Neural progenitor cell (in vitro differentiated cells): ENCODE data around the gene PLA2R1.

ENCODE experiments used
- EZH2 ChIP-seq: fragments of 200-600 bp; sonication (generic); IDR thresholded peaks from 2 replicates; pipeline ENCODE4 v1.6.1; 2017; ENCODE audit warnings: antibody characterized with exemption, mild to moderate bottlenecking, moderate library complexity
- EZH2phosphoT487 ChIP-seq: fragments of 200-600 bp; sonication (generic); IDR thresholded peaks from 2 replicates; pipeline ENCODE4 v1.6.1; 2017; ENCODE audit warnings: antibody characterized with exemption
- TF ChIP-seq, protein P1 (sequence below): fragments of 200-600 bp; sonication (generic); IDR thresholded peaks from 2 replicates; pipeline ENCODE4 v1.5.1; 2017; ENCODE audit warnings: antibody characterized with exemption, mild to moderate bottlenecking

DNA sequence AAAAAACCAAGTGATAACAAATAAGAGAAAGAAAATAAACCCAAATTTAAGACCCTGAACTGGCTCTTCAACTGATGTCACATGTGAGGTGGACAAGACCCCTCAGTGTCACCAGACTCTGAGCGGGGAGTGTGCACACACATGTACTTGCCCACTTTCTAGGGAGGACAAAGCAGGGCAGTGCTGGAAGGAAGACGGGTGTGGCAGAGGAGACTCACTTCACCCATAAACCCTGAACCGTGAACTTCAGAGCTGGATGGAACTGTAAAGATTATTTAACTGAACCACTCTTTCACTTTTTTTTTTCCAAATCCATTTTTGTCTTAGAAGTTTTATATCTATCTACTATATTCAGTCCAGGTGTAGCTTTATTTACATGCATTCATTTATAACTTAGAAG lies 12.3 kb downstream of the PLA2R1 start:
- TF ChIP-seq, protein P1, sequence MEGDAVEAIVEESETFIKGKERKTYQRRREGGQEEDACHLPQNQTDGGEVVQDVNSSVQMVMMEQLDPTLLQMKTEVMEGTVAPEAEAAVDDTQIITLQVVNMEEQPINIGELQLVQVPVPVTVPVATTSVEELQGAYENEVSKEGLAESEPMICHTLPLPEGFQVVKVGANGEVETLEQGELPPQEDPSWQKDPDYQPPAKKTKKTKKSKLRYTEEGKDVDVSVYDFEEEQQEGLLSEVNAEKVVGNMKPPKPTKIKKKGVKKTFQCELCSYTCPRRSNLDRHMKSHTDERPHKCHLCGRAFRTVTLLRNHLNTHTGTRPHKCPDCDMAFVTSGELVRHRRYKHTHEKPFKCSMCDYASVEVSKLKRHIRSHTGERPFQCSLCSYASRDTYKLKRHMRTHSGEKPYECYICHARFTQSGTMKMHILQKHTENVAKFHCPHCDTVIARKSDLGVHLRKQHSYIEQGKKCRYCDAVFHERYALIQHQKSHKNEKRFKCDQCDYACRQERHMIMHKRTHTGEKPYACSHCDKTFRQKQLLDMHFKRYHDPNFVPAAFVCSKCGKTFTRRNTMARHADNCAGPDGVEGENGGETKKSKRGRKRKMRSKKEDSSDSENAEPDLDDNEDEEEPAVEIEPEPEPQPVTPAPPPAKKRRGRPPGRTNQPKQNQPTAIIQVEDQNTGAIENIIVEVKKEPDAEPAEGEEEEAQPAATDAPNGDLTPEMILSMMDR: no peak
- no peak for TF ChIP-seq EZH2
- no peak for TF ChIP-seq EZH2phosphoT487
